Measurements from ENCODE around the gene POLR3K. TPM values are rescaled to one million over a fixed set of nuclear protein-coding genes. Genes with fewer than 3 reads are reported as not detected.
A peak's percentile ranks its signal among the peaks of the same experiment; 100 is the strongest.

The POLR3K gene
- total RNA-seq, 6 experiments from 2014 or later: 3.5 to 6.3 (median 4.3) TPM

- Histone ChIP-seq H3K4me1 (peaks cover 0 to 33% (median 13%) of the 10 kb centered on the region in 4 donors), H3K9me3 (no peaks in the 10 kb centered on the region), H3K36me3 (no peaks in the 10 kb centered on the region), H3K27ac (no peak overlapping the region), H3K27me3 (no peaks in the 10 kb centered on the region), H3K4me3 (no peak overlapping the region)
- DNase-seq (peak in 1 of 3 donors; percentile 72), ATAC-seq (peak in 2 of 4 donors; percentile 0 to 25)
- no peak for TF ChIP-seq CTCF (IDR thresholded peaks at IDR 0.05)
- no peak for TF ChIP-seq POLR2A (IDR thresholded peaks at IDR 0.05)
- intact Hi-C loops (cut with DNase I): no loop called here
- WGBS (ENCODE audit: insufficient coverage, low coverage, low lambda C conversion rate, missing lambda C conversion rate): 50% methylated on average over 2 of the region's 12 CpGs
Observed at GRCh38 chr16:74051-74746, 20.8 kb upstream of the POLR3K start.

GRCh38 chr16:72561-73548, 19.4 kb upstream of the POLR3K start, which contains the start of gene RHBDF1:
RHBDF1 (minus strand) TSS chr16:72631; CDS start chr16:65015, 7,616 bp downstream.
- DNase-seq: peak in 2 of 3 donors; percentile 68 to 76
- TF ChIP-seq CTCF (IDR thresholded peaks at IDR 0.05): no peak
- TF ChIP-seq POLR2A (IDR thresholded peaks at IDR 0.05): peak; percentile 26
- no peaks in the 10 kb centered on the region for H3K9me3 ChIP-seq
- peak; percentile 73 to 83 (median 79) for ATAC-seq
- H3K36me3 ChIP-seq: no peaks in the 10 kb centered on the region
- no peaks in the 10 kb centered on the region for H3K27me3 ChIP-seq
- WGBS (ENCODE audit: insufficient coverage, low coverage, low lambda C conversion rate, missing lambda C conversion rate): 70% methylated on average over 12 of the region's 62 CpGs
- peak within 1 kb of the TSS; percentile 54 to 70 (median 64) for H3K4me3 ChIP-seq
- peak within 1 kb of the TSS; percentile 47 to 60 (median 47) for H3K27ac ChIP-seq
- intact Hi-C loops (cut with DNase I): no loop called here
- peaks cover 0 to 26% (median 10%) of the 10 kb centered on the region in 4 donors for H3K4me1 ChIP-seq

DNA sequence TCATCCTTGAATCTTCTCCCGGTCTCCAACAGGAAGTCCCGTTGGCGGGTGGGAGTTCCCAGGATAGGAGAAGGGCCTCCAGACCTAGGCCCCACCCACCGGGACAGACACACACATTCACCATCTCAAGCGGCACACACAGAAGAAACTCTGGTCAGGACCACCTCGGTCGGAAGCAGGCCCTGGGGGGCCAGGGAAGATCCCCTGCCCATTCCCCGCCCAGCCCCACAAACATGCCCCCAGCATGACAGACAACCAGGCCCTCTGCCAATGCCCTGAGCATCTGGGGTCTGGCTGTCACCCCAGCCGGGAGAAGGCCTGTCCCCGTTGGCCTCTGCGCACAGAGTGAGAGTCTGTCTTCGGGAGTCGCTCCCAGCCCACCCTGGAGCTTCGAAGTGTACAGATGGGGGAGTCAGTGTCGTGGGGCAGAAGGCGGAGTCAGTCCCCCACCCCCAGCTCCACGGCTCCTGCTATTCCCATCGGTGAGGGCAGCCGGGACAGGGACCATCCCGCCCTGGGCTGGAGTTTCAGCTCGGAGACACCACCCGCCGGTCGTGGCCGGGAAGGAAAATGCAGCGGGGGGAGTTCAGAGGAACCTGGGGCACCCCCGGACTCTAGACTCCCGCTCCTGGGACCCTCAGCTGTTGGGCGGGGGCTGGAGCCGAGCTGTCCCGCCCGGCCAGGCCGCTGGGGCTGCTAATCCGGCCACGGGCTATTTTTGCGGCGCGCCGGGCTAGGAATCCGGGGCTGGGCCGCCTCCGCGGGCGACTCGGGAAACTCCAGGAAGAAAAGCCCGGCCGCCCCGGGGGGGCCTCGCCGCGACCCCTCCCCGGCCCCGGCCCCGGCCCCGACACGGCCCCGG, 18.4 kb upstream of the POLR3K start:
- ATAC-seq: peak in 3 of 4 donors; percentile 12 to 17 (median 14)
- peaks cover 0 to 16% (median 4%) of the 10 kb centered on the region in 4 donors for H3K4me1 ChIP-seq
- no peak for TF ChIP-seq CTCF (IDR thresholded peaks at IDR 0.05)
- TF ChIP-seq POLR2A (IDR thresholded peaks at IDR 0.05): peak; percentile 25
- H3K27me3 ChIP-seq: no peaks in the 10 kb centered on the region
- intact Hi-C loops (cut with DNase I): no loop called here
- peak overlapping the region; percentile 54 to 70 (median 64) for H3K4me3 ChIP-seq
- H3K36me3 ChIP-seq: no peaks in the 10 kb centered on the region
- no peak for DNase-seq
- 6% methylated on average over 20 of the region's 57 CpGs for WGBS (ENCODE audit: insufficient coverage, low coverage, low lambda C conversion rate, missing lambda C conversion rate)
- peak overlapping the region; percentile 46 to 47 (median 47) for H3K27ac ChIP-seq
- no peaks in the 10 kb centered on the region for H3K9me3 ChIP-seq

DNA sequence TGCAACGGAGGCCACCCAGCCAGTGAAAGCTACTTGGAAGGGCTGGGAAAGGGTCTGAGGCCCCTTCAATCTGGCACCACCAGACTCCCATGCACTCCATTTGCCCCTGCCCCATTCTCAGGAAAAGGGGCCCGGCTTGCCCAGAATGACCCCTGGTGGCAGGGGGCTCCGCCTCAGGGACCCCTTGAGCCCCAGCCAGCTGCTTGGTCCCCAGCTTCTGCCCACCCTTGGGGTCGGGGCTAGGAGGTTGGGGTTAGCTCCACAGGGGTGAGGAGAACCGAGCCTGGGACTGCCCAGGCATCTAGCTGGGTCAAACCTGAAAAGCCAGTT, 17.8 kb upstream of the POLR3K start:
- intact Hi-C loops (cut with DNase I): no loop called here
- DNase-seq: no peak
- WGBS (ENCODE audit: insufficient coverage, low coverage, low lambda C conversion rate, missing lambda C conversion rate): 75% methylated on average over 3 of the region's 5 CpGs

More for the DNA sequence above, 17.8 kb upstream of the POLR3K start:
- peaks cover 0 to 12% (median 2%) of the 10 kb centered on the region in 4 donors for H3K4me1 ChIP-seq
- H3K36me3 ChIP-seq: no peaks in the 10 kb centered on the region
- no peaks in the 10 kb centered on the region for H3K27me3 ChIP-seq
- H3K4me3 ChIP-seq: peak overlapping the region in 2 of 3 donors; percentile 54 to 70
- no peaks in the 10 kb centered on the region for H3K9me3 ChIP-seq
- no peak for ATAC-seq
- H3K27ac ChIP-seq: no peak overlapping the region
- TF ChIP-seq CTCF (IDR thresholded peaks at IDR 0.05) (no peak), POLR2A (IDR thresholded peaks at IDR 0.05) (no peak)
